ENCODE measurements around the gene AGPAT3.

The AGPAT3 gene

GRCh38 chr21:43900690-43901089, 35.7 kb downstream of the AGPAT3 start:
- Histone ChIP-seq H3K27me3 (ENCODE audit: control insufficient read depth in 5 of 5, insufficient read depth in 4 of 5, low read length in 5 of 5) (no peaks in the 10 kb centered on the region), H3K27ac (ENCODE audit: low read depth, low read length) (no peak overlapping the region), H3K36me3 (ENCODE audit: control insufficient read depth in 5 of 5, insufficient read depth in 5 of 5, low read length in 5 of 5) (peaks cover 0 to 16% (median 5%) of the 10 kb centered on the region in 5 donors), H3K4me1 (ENCODE audit: control insufficient read depth in 5 of 5, insufficient read depth in 5 of 5, low read length in 5 of 5) (peaks cover 0 to 17% (median 10%) of the 10 kb centered on the region in 5 donors), H3K9me3 (ENCODE audit: control insufficient read depth in 5 of 5, low read length in 5 of 5) (peaks cover 0 to 2% (median 0%) of the 10 kb centered on the region in 5 donors), H3K4me3 (ENCODE audit: low read depth in 1 of 5, low read length in 5 of 5) (no peak overlapping the region), H3K9ac (ENCODE audit: low read length in 5 of 5) (no peak overlapping the region)

- H3K27ac ChIP-seq (ENCODE audit: low read depth, low read length) = no peak overlapping the region
Measured at GRCh38 chr21:43902441-43902840, 37.4 kb downstream of the AGPAT3 start.

GRCh38 chr21:43903451-43904091, 38.5 kb downstream of the AGPAT3 start:
- Histone ChIP-seq H3K9ac (ENCODE audit: low read length in 5 of 5) (peak overlapping the region in 1 of 5 donors; percentile 39), H3K27ac (ENCODE audit: low read depth, low read length) (no peak overlapping the region), H3K4me1 (ENCODE audit: control insufficient read depth in 5 of 5, insufficient read depth in 5 of 5, low read length in 5 of 5) (peaks cover 5 to 25% (median 19%) of the 10 kb centered on the region in 5 donors), H3K4me3 (ENCODE audit: low read depth in 1 of 5, low read length in 5 of 5) (peak overlapping the region in 2 of 5 donors; percentile 36 to 38), H3K9me3 (ENCODE audit: control insufficient read depth in 5 of 5, low read length in 5 of 5) (peaks cover 0 to 2% (median 0%) of the 10 kb centered on the region in 5 donors), H3K27me3 (ENCODE audit: control insufficient read depth in 5 of 5, insufficient read depth in 4 of 5, low read length in 5 of 5) (no peaks in the 10 kb centered on the region), H3K36me3 (ENCODE audit: control insufficient read depth in 5 of 5, insufficient read depth in 5 of 5, low read length in 5 of 5) (peaks cover 0 to 27% (median 15%) of the 10 kb centered on the region in 5 donors)

More at GRCh38 chr21:43902441-43902840, 37.4 kb downstream of the AGPAT3 start:
- peaks cover 0 to 27% (median 13%) of the 10 kb centered on the region in 5 donors for H3K36me3 ChIP-seq (ENCODE audit: control insufficient read depth in 5 of 5, insufficient read depth in 5 of 5, low read length in 5 of 5)
- H3K4me3 ChIP-seq (ENCODE audit: low read depth in 1 of 5, low read length in 5 of 5) = no peak overlapping the region
- no peaks in the 10 kb centered on the region for H3K27me3 ChIP-seq (ENCODE audit: control insufficient read depth in 5 of 5, insufficient read depth in 4 of 5, low read length in 5 of 5)
- peaks cover 0 to 2% (median 0%) of the 10 kb centered on the region in 5 donors for H3K9me3 ChIP-seq (ENCODE audit: control insufficient read depth in 5 of 5, low read length in 5 of 5)
- peaks cover 0 to 17% (median 10%) of the 10 kb centered on the region in 5 donors for H3K4me1 ChIP-seq (ENCODE audit: control insufficient read depth in 5 of 5, insufficient read depth in 5 of 5, low read length in 5 of 5)
- H3K9ac ChIP-seq (ENCODE audit: low read length in 5 of 5) = no peak overlapping the region

GRCh38 chr21:43904331-43904781, 39.3 kb downstream of the AGPAT3 start:
- H3K9me3 ChIP-seq (ENCODE audit: control insufficient read depth in 5 of 5, low read length in 5 of 5) = no peaks in the 10 kb centered on the region
- H3K4me1 ChIP-seq (ENCODE audit: control insufficient read depth in 5 of 5, insufficient read depth in 5 of 5, low read length in 5 of 5) = peaks cover 5 to 25% (median 21%) of the 10 kb centered on the region in 5 donors
- no peak overlapping the region for H3K4me3 ChIP-seq (ENCODE audit: low read depth in 1 of 5, low read length in 5 of 5)
- no peaks in the 10 kb centered on the region for H3K27me3 ChIP-seq (ENCODE audit: control insufficient read depth in 5 of 5, insufficient read depth in 4 of 5, low read length in 5 of 5)
- H3K9ac ChIP-seq (ENCODE audit: low read length in 5 of 5) = no peak overlapping the region
- H3K36me3 ChIP-seq (ENCODE audit: control insufficient read depth in 5 of 5, insufficient read depth in 5 of 5, low read length in 5 of 5) = peaks cover 0 to 24% (median 13%) of the 10 kb centered on the region in 5 donors
- H3K27ac ChIP-seq (ENCODE audit: low read depth, low read length) = no peak overlapping the region

GRCh38 chr21:43905726-43906455, 40.9 kb downstream of the AGPAT3 start:
- H3K27ac ChIP-seq (ENCODE audit: low read depth, low read length) = no peak overlapping the region
- no peaks in the 10 kb centered on the region for H3K9me3 ChIP-seq (ENCODE audit: control insufficient read depth in 5 of 5, low read length in 5 of 5)
- peaks cover 0 to 24% (median 10%) of the 10 kb centered on the region in 5 donors for H3K36me3 ChIP-seq (ENCODE audit: control insufficient read depth in 5 of 5, insufficient read depth in 5 of 5, low read length in 5 of 5)
- H3K9ac ChIP-seq (ENCODE audit: low read length in 5 of 5) = no peak overlapping the region
- no peak overlapping the region for H3K4me3 ChIP-seq (ENCODE audit: low read depth in 1 of 5, low read length in 5 of 5)
- peaks cover 5 to 25% (median 21%) of the 10 kb centered on the region in 5 donors for H3K4me1 ChIP-seq (ENCODE audit: control insufficient read depth in 5 of 5, insufficient read depth in 5 of 5, low read length in 5 of 5)
- H3K27me3 ChIP-seq (ENCODE audit: control insufficient read depth in 5 of 5, insufficient read depth in 4 of 5, low read length in 5 of 5) = no peaks in the 10 kb centered on the region

GRCh38 chr21:43906585-43907370, 41.8 kb downstream of the AGPAT3 start:
- H3K27me3 ChIP-seq (ENCODE audit: control insufficient read depth in 5 of 5, insufficient read depth in 4 of 5, low read length in 5 of 5) = no peaks in the 10 kb centered on the region
- peaks cover 5 to 31% (median 29%) of the 10 kb centered on the region in 5 donors for H3K4me1 ChIP-seq (ENCODE audit: control insufficient read depth in 5 of 5, insufficient read depth in 5 of 5, low read length in 5 of 5)
- no peak overlapping the region for H3K4me3 ChIP-seq (ENCODE audit: low read depth in 1 of 5, low read length in 5 of 5)
- peaks cover 0 to 24% (median 10%) of the 10 kb centered on the region in 5 donors for H3K36me3 ChIP-seq (ENCODE audit: control insufficient read depth in 5 of 5, insufficient read depth in 5 of 5, low read length in 5 of 5)
- H3K9ac ChIP-seq (ENCODE audit: low read length in 5 of 5) = no peak overlapping the region
- H3K27ac ChIP-seq (ENCODE audit: low read depth, low read length) = no peak overlapping the region
- no peaks in the 10 kb centered on the region for H3K9me3 ChIP-seq (ENCODE audit: control insufficient read depth in 5 of 5, low read length in 5 of 5)

- Histone ChIP-seq H3K36me3 (ENCODE audit: control insufficient read depth in 5 of 5, insufficient read depth in 5 of 5, low read length in 5 of 5) (peaks cover 0 to 24% (median 10%) of the 10 kb centered on the region in 5 donors), H3K9me3 (ENCODE audit: control insufficient read depth in 5 of 5, low read length in 5 of 5) (peaks cover 0 to 4% (median 3%) of the 10 kb centered on the region in 5 donors), H3K27ac (ENCODE audit: low read depth, low read length) (no peak overlapping the region), H3K4me1 (ENCODE audit: control insufficient read depth in 5 of 5, insufficient read depth in 5 of 5, low read length in 5 of 5) (peaks cover 5 to 37% (median 29%) of the 10 kb centered on the region in 5 donors), H3K4me3 (ENCODE audit: low read depth in 1 of 5, low read length in 5 of 5) (no peak overlapping the region), H3K9ac (ENCODE audit: low read length in 5 of 5) (peak overlapping the region in 1 of 5 donors; percentile 10), H3K27me3 (ENCODE audit: control insufficient read depth in 5 of 5, insufficient read depth in 4 of 5, low read length in 5 of 5) (no peaks in the 10 kb centered on the region)
Measured at GRCh38 chr21:43907751-43908150, 42.7 kb downstream of the AGPAT3 start.

- Histone ChIP-seq H3K9me3 (ENCODE audit: control insufficient read depth in 5 of 5, low read length in 5 of 5) (peaks cover 0 to 7% (median 6%) of the 10 kb centered on the region in 5 donors), H3K27ac (ENCODE audit: low read depth, low read length) (no peak overlapping the region), H3K36me3 (ENCODE audit: control insufficient read depth in 5 of 5, insufficient read depth in 5 of 5, low read length in 5 of 5) (peaks cover 0 to 24% (median 10%) of the 10 kb centered on the region in 5 donors), H3K9ac (ENCODE audit: low read length in 5 of 5) (peak overlapping the region in 1 of 5 donors; percentile 10), H3K27me3 (ENCODE audit: control insufficient read depth in 5 of 5, insufficient read depth in 4 of 5, low read length in 5 of 5) (no peaks in the 10 kb centered on the region), H3K4me3 (ENCODE audit: low read depth in 1 of 5, low read length in 5 of 5) (no peak overlapping the region), H3K4me1 (ENCODE audit: control insufficient read depth in 5 of 5, insufficient read depth in 5 of 5, low read length in 5 of 5) (peaks cover 5 to 36% (median 28%) of the 10 kb centered on the region in 5 donors)
Measured at GRCh38 chr21:43908167-43908566, 43.1 kb downstream of the AGPAT3 start.

GRCh38 chr21:43909741-43910400, 44.8 kb downstream of the AGPAT3 start:
- Histone ChIP-seq H3K36me3 (ENCODE audit: control insufficient read depth in 5 of 5, insufficient read depth in 5 of 5, low read length in 5 of 5) (peaks cover 0 to 19% (median 8%) of the 10 kb centered on the region in 5 donors), H3K27ac (ENCODE audit: low read depth, low read length) (no peak overlapping the region), H3K4me1 (ENCODE audit: control insufficient read depth in 5 of 5, insufficient read depth in 5 of 5, low read length in 5 of 5) (peaks cover 3 to 27% (median 21%) of the 10 kb centered on the region in 5 donors), H3K4me3 (ENCODE audit: low read depth in 1 of 5, low read length in 5 of 5) (no peak overlapping the region), H3K9me3 (ENCODE audit: control insufficient read depth in 5 of 5, low read length in 5 of 5) (peaks cover 0 to 7% (median 6%) of the 10 kb centered on the region in 5 donors), H3K9ac (ENCODE audit: low read length in 5 of 5) (no peak overlapping the region), H3K27me3 (ENCODE audit: control insufficient read depth in 5 of 5, insufficient read depth in 4 of 5, low read length in 5 of 5) (no peaks in the 10 kb centered on the region)

Data from subcutaneous abdominal adipose tissue (tissue), 5 donors.